HepG2 (cell line): Measurements from ENCODE around the gene NIBAN1. TPM values are rescaled to one million over a fixed set of nuclear protein-coding genes. Genes with fewer than 3 reads are reported as not detected.

Experiments used
- ATF7 ChIP-seq, 2 experiments: fragments of 450-650 bp in 1 of 2; sonication (generic) in 1 of 2; formaldehyde crosslinking in 1 of 2; IDR thresholded peaks; 2 replicates each; pipeline versions ENCODE4 v1.4.0 to v1.6.1; 2016 to 2020; ENCODE audit warnings: antibody characterized with exemption in 1 of 2, mild to moderate bottlenecking in 1 of 2, missing genetic modification reagents in 1 of 2
- HNF4G ChIP-seq, 2 experiments: sonication (generic) in 1 of 2; formaldehyde crosslinking in 1 of 2; IDR thresholded peaks; 2 replicates each; pipeline versions ENCODE4 v1.4.0 to v1.6.1; 2011 to 2020; ENCODE audit warnings: borderline replicate concordance in 2 of 2, low read depth in 2 of 2, mild to moderate bottlenecking in 2 of 2, low read length in 1 of 2, missing genetic modification reagents in 1 of 2, moderate library complexity in 1 of 2
- MXI1 ChIP-seq: IDR thresholded peaks from 3 replicates; pipeline ENCODE4 v1.6.1; 2012; ENCODE audit warnings: low read depth, low read length, inconsistent platforms, borderline replicate concordance
- PHB2 ChIP-seq: fragments of 450-650 bp; IDR thresholded peaks from 2 replicates; pipeline ENCODE4 v1.6.1; 2018; ENCODE audit not compliant: partially characterized antibody
- PHF21A ChIP-seq: sonication (generic); formaldehyde crosslinking; IDR thresholded peaks from 2 replicates; pipeline ENCODE4 v1.5.0; 2020; ENCODE audit warnings: mild to moderate bottlenecking, missing genetic modification reagents
- SOX13 ChIP-seq, 3 experiments: fragments of 450-650 bp in 1 of 3; sonication (generic) in 1 of 3; formaldehyde crosslinking in 1 of 3; IDR thresholded peaks in 2 of 3; conservative IDR thresholded peaks in 1 of 3; 2 replicates each; pipeline versions ENCODE4 v1.5.0 to v1.6.1; 2016 to 2020; ENCODE audit warnings: antibody characterized with exemption in 1 of 3, mild to moderate bottlenecking in 1 of 3, missing compliant biosample characterization in 1 of 3, missing genetic modification reagents in 1 of 3, moderate library complexity in 1 of 3
- THAP9 ChIP-seq: sonication (generic); formaldehyde crosslinking; IDR thresholded peaks from 2 replicates; pipeline ENCODE4; 2020; ENCODE audit warnings: missing genetic modification reagents, mild to moderate bottlenecking, borderline replicate concordance
- ZNF225 ChIP-seq: sonication (generic); formaldehyde crosslinking; IDR thresholded peaks from 2 replicates; pipeline ENCODE4 v1.4.0; 2020; ENCODE audit warnings: mild to moderate bottlenecking, missing genetic modification reagents
- ZNF468 ChIP-seq: sonication (generic); formaldehyde crosslinking; IDR thresholded peaks from 2 replicates; pipeline ENCODE4 v1.8.0; 2022; ENCODE audit warnings: mild to moderate bottlenecking, moderate library complexity, missing genetic modification reagents
- polyA plus RNA-seq, 8 experiments: library from polyadenylated mRNA; depleted of rRNA in 3 of 8; stranded (reverse) in 7 of 8; unstranded in 1 of 8; fragments of >200 nt; fragmentation: Illumina TruSeq in 4 of 8; extraction: Trizol in 4 of 8; gene quantifications; 2 replicates each; pipeline versions ENCODE4 v1.2.1 to v1.2.3, GENCODE V29; 2011 to 2016; ENCODE audit warnings: low read depth in 4 of 8, missing spikeins in 1 of 8, mixed read lengths in 1 of 8; ENCODE audit not compliant: insufficient read depth in 1 of 8
- total RNA-seq, 5 experiments: library from RNA; depleted of rRNA; stranded (reverse); fragments of >200 nt; fragmentation: Illumina TruSeq; extraction: Trizol; gene quantifications; 2 replicates each; pipeline ENCODE4 v1.2.3, GENCODE V29; 2016; ENCODE audit warnings: low read depth in 1 of 5
- TF ChIP-seq, protein P1 (sequence below): sonication (generic); formaldehyde crosslinking; IDR thresholded peaks from 2 replicates; pipeline ENCODE4 v1.5.0; 2020; ENCODE audit warnings: mild to moderate bottlenecking, missing genetic modification reagents, borderline replicate concordance
- TF ChIP-seq, protein P2 (sequence below): sonication (generic); formaldehyde crosslinking; IDR thresholded peaks from one replicate; pipeline ENCODE4 v1.5.1; 2020; ENCODE audit warnings: mild to moderate bottlenecking, missing genetic modification reagents; ENCODE audit errors: not compliant biosample characterization

Gene NIBAN1
- total and polyA plus RNA-seq, 2 of the 13 experiments (the other 11 are each of a cell fraction or from before 2014, with no cell fraction given), result not detected

- no peak for TF ChIP-seq PHB2
- TF ChIP-seq PHF21A, result no peak
- 0 out of 2 replicates have a peak, but pooled peaks have one; percentile 26 for TF ChIP-seq HNF4G (IDR thresholded peaks at IDR 0.05; ENCODE audit: borderline replicate concordance, low read depth, low read length)
- TF ChIP-seq HNF4G (CRISPR knock-in tag; IDR thresholded peaks at IDR 0.05; ENCODE audit: borderline replicate concordance, low read depth), result no peak
- TF ChIP-seq ZNF225 (CRISPR knock-in tag), result no peak
- 0 out of 2 replicates have a peak, but pooled peaks have one; percentile 7 for TF ChIP-seq ATF7 (IDR thresholded peaks at IDR 0.05)
- TF ChIP-seq ATF7 (CRISPR knock-in tag; IDR thresholded peaks at IDR 0.05), result no peak
- no peak for TF ChIP-seq ZNF468 (CRISPR knock-in tag)
- TF ChIP-seq MXI1, result no peak
- TF ChIP-seq, protein P1, sequence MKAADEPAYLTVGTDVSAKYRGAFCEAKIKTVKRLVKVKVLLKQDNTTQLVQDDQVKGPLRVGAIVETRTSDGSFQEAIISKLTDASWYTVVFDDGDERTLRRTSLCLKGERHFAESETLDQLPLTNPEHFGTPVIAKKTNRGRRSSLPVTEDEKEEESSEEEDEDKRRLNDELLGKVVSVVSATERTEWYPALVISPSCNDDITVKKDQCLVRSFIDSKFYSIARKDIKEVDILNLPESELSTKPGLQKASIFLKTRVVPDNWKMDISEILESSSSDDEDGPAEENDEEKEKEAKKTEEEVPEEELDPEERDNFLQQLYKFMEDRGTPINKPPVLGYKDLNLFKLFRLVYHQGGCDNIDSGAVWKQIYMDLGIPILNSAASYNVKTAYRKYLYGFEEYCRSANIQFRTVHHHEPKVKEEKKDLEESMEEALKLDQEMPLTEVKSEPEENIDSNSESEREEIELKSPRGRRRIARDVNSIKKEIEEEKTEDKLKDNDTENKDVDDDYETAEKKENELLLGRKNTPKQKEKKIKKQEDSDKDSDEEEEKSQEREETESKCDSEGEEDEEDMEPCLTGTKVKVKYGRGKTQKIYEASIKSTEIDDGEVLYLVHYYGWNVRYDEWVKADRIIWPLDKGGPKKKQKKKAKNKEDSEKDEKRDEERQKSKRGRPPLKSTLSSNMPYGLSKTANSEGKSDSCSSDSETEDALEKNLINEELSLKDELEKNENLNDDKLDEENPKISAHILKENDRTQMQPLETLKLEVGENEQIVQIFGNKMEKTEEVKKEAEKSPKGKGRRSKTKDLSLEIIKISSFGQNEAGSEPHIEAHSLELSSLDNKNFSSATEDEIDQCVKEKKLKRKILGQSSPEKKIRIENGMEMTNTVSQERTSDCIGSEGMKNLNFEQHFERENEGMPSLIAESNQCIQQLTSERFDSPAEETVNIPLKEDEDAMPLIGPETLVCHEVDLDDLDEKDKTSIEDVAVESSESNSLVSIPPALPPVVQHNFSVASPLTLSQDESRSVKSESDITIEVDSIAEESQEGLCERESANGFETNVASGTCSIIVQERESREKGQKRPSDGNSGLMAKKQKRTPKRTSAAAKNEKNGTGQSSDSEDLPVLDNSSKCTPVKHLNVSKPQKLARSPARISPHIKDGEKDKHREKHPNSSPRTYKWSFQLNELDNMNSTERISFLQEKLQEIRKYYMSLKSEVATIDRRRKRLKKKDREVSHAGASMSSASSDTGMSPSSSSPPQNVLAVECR (CRISPR knock-in tag), result no peak
- no peak for TF ChIP-seq THAP9 (CRISPR knock-in tag)
- TF ChIP-seq, protein P2, sequence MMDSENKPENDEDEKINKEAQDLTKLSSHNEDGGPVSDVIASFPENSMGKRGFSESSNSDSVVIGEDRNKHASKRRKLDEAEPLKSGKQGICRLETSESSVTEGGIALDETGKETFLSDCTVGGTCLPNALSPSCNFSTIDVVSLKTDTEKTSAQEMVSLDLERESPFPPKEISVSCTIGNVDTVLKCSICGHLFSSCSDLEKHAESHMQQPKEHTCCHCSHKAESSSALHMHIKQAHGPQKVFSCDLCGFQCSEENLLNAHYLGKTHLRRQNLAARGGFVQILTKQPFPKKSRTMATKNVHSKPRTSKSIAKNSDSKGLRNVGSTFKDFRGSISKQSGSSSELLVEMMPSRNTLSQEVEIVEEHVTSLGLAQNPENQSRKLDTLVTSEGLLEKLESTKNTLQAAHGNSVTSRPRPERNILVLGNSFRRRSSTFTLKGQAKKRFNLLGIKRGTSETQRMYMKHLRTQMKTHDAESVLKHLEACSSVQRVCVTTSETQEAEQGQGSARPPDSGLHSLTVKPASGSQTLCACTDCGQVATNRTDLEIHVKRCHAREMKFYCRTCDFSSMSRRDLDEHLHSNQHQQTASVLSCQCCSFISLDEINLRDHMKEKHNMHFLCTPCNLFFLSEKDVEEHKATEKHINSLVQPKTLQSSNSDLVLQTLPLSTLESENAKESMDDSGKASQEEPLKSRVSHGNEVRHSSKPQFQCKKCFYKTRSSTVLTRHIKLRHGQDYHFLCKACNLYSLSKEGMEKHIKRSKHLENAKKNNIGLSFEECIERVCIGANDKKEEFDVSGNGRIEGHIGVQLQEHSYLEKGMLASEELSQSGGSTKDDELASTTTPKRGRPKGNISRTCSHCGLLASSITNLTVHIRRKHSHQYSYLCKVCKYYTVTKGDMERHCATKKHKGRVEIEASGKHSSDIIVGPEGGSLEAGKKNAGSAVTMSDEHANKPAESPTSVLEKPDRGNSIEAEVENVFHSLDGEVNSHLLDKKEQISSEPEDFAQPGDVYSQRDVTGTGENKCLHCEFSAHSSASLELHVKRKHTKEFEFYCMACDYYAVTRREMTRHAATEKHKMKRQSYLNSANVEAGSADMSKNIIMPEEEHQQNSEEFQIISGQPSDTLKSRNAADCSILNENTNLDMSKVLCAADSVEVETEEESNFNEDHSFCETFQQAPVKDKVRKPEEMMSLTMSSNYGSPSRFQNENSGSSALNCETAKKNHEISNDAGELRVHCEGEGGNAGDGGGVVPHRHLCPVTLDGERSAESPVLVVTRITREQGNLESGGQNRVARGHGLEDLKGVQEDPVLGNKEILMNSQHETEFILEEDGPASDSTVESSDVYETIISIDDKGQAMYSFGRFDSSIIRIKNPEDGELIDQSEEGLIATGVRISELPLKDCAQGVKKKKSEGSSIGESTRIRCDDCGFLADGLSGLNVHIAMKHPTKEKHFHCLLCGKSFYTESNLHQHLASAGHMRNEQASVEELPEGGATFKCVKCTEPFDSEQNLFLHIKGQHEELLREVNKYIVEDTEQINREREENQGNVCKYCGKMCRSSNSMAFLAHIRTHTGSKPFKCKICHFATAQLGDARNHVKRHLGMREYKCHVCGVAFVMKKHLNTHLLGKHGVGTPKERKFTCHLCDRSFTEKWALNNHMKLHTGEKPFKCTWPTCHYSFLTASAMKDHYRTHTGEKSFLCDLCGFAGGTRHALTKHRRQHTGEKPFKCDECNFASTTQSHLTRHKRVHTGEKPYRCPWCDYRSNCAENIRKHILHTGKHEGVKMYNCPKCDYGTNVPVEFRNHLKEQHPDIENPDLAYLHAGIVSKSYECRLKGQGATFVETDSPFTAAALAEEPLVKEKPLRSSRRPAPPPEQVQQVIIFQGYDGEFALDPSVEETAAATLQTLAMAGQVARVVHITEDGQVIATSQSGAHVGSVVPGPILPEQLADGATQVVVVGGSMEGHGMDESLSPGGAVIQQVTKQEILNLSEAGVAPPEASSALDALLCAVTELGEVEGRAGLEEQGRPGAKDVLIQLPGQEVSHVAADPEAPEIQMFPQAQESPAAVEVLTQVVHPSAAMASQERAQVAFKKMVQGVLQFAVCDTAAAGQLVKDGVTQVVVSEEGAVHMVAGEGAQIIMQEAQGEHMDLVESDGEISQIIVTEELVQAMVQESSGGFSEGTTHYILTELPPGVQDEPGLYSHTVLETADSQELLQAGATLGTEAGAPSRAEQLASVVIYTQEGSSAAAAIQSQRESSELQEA, result no peak
- TF ChIP-seq SOX13 (IDR thresholded peaks at IDR 0.05), result no peak
- TF ChIP-seq SOX13 (CRISPR knock-in tag; conservative IDR thresholded peaks at IDR 0.05 in 1 of 2, IDR thresholded peaks at IDR 0.05 in 1 of 2), result peak in 1 of 2 experiments; percentile 43; a peak in 1 of 4 replicates
Observed at GRCh38 chr1:184975208-184975870, 1.0 kb upstream of the NIBAN1 start (continued).
